HG02852 (cell line): ENCODE results near the gene HOXD10.

Source experiments
- ATAC-seq: cut with Tn5 transposase; IDR thresholded peaks from one replicate; pipeline ENCODE4 v1.9.1; 2021; ENCODE audit warnings: mild to moderate bottlenecking, moderate library complexity; ENCODE audit not compliant: unreplicated experiment

HOXD10 gene

DNA sequence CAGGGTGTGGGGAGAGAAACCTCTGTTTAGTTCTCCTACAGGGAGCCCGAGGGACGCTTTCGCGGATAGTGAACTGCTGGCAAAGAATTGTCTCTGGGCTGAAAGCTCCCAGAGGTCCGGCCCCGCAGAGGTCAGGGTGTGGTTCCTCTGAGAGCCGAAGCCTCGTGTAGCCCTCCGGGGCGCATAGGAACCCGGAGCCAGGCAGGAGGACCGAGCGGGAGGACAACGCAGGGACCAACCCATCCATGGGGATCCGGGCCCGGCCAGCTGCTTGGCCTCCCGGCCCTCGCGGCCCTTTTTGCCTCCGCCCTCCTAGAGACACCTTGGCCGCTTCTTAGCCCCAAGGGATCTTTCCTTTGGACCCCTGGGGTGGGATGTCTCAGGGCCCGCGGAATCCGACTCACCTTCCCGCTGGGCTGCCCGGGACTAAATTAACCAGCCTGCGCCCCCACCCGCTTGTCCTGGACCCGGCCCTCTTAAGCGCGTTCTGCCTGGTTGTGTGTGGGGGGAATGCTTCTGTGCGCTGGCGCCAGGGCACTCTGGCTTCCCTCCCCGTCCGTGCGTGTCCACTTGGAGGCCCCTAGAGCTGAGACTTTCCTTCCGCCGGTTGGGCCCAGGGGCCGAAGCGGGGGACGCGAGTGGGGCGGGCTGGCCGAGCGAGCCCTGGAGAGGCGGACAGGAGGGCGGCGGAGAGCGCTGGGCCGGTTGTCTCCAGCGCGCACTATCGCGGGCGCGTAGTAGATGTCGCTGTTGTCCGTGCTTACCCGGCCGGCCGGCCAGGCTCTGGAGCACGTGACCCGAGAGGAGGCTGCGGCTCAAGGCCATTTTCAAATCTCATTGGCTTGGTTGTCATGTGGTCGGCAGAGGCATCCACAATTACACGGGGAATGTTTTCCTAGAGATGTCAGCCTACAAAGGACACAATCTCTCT lies at the start of gene HOXD10:
HOXD10 (plus strand) TSS at position 896 of the 931 bp plus-strand sequence. CDS start 56 bp downstream, outside the sequence.
- no peak for ATAC-seq

- ATAC-seq: no peak
Observed at GRCh38 chr2:176067589-176068418, 48.8 kb upstream of the HOXD10 start.

DNA sequence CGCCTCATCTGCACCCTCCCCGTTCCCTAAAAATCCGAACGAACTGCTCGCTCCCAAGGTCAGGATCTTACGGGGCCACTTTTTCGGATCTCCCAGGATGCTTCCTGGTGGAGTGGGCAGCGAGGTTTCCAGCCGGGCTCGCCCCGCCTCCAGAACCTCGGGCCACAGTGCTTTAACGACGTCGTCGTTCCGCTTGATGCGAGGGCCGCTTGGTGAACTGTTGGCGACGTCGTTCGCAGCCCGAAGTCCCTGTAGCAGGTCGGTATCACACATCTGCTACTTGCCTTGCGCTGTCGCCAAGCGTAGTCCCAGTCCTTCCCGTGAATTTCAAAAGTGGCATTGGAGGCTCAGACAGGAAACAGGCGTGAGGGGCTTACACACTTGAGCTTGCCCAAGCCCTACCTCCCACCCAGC lies 48.2 kb upstream of the HOXD10 start:
- ATAC-seq: no peak

DNA sequence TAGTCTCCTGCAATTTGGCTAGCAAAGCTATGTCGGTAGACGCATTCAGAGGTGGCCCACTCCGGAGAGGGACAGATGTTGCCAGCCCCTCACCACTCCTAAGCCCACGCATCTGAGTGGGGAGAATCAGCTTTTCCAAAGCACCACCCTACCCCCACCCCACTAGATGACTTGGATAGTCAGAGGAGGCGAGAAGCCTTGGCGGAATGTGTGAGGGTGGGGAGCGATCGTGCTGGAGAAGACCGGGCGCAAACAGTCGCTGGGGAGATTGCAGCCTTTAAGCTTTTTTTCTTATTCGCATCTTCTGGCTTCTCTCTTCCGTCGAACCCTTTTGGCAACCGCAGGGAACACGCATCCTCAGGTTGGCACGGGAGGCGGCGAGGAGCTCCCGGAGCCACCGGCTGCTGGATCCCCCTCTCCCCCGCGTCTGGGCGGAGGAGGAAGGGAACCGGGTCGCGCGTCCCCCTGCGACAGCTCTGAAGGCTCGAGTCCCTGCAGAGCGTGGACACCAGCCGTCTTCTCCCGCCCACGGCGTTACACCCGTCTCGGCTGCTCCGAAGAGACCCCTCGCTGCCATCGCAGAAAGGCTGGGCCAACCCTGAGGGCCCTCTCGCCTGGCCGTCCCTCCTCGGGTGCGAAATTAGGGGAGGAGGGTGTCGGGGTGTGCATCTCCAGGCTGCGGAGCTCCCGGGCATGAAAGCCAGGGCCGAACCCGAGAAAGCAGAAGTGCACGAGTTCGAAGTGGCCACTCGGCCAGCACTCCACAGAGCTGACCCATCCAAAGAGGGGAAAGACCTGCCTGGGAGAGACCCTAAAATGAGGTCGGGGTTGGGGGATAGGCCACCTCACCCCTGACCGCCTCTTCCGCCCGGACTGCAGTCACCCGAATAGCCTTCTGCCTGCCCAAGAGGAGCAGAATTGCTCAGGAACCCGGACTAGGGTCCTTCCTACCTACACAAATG lies 45.0 kb upstream of the HOXD10 start:
- ATAC-seq: no peak

DNA sequence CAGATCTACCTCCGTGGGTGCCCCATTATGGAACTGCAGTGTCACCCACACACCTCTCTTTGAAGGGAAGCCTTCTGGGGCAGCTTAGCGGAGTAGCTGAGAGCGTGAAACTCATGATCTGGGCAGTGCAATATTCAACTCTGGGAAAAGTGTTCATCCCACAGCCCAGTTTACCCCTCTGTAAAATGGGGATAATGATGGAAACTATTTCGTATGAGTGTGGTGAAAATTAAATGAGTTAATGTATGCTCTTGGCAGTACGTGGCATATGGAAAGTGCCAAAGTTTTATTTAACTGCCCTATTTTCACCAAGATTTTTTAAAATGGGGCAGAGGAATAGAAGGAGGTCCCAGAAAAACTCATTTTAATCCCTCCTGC lies 44.3 kb upstream of the HOXD10 start:
- no peak for ATAC-seq

GRCh38 chr2:176072951-176073904 lies 43.4 kb upstream of the HOXD10 start:
- ATAC-seq: no peak

- ATAC-seq: no peak
Observed at GRCh38 chr2:176074919-176075425, 41.6 kb upstream of the HOXD10 start.

DNA sequence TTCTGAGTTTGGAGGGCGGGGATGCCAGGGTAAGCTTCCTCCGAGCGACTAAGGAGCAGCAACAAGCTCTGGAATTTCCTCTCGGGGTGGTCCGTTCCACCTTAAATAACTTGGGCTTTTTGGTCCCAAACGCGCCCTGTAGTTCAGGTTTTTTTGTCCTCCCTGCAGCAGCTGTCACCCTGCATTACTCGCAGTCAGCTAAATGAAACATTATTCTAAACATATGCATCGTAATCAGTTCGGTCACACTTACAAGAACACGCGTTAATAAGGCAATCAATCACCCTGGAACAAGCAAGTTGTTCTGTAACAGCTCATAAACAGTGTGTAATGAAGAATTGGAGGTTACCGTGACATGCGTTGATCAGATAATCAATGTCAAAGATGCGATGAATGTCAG lies 41.1 kb upstream of the HOXD10 start:
- no peak for ATAC-seq

DNA sequence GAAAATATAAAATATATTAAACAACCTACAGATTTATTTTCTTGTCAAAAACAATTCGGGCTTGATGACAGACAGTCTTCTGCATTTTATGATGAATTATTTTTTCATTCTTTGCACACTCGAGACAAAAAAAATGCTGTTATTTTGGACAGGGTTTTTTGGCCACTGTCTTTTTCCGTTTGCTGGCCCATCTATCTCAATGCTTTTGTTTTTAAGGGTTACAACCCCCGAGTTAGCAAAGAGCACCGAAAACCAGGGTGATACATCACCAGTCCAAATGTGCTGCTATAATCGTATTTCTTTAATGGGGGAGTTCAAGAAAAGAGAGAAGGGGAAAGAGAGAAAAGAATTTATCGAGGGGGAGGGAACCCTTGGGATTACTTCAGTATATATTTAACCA lies 40.5 kb upstream of the HOXD10 start:
- ATAC-seq: no peak

- no peak for ATAC-seq
Observed at GRCh38 chr2:176076796-176077195, 39.8 kb upstream of the HOXD10 start.

GRCh38 chr2:176078541-176079284 lies 37.9 kb upstream of the HOXD10 start:
- ATAC-seq: no peak

- ATAC-seq: no peak
Observed at GRCh38 chr2:176079285-176079830, 37.2 kb upstream of the HOXD10 start.

DNA sequence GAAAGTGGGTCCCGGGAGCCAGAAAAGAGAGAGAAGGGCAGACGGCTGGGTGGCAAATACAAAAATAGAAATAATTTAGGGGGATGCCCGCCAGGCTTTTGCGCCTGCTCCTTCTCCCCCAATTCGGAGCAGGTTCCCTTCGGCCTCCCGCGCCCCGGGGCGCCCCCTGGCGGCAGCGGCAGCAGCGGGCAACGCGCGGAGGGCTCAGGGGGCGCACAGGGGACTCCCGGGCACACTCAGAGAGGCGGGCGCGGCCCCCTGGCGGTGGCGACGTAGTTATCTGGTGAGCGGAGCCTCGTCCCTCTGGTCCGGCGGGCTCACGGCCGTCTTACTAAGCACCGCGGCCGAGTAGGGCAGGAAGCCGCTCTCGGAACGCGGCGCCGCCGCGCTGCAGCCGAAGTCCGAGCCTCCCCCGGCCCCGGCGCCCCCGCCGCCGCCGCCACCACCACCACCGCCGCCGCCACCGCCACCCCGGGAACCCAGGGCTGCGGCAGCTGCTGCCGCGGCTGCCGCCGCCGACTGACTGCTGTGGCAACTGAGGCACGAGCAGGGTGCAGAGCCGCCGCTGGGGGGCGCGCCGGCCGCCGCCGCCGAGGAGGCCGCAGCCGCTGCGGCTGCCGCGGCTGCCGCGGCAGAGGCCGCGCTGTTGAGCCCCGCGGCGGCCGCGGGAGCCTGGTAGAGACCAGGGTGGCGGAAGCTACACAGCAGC lies 36.6 kb upstream of the HOXD10 start:
- ATAC-seq: no peak

GRCh38 chr2:176080540-176081375 lies 35.8 kb upstream of the HOXD10 start:
- ATAC-seq: no peak

DNA sequence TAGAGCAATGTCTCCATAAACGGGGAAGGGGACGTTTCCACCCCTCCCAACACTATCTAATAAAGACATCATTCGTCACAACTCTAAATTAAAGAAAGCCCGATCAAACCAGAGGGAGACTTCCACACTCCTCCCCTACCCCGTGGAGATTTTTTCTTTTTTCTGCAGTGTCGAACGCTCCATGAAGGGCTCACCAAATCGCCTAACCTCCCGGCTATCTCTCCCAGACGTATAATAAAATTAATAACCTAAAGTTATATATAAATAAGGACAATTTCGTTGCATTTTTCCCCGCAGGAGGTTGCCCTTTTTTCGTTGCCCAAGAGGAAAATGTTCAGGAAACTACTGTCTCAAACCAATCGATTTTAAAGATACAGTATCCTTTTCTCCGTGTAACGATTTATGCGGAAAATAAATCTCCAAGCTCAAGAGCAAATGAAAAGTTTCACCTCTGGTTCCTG lies 35.2 kb upstream of the HOXD10 start:
- no peak for ATAC-seq

DNA sequence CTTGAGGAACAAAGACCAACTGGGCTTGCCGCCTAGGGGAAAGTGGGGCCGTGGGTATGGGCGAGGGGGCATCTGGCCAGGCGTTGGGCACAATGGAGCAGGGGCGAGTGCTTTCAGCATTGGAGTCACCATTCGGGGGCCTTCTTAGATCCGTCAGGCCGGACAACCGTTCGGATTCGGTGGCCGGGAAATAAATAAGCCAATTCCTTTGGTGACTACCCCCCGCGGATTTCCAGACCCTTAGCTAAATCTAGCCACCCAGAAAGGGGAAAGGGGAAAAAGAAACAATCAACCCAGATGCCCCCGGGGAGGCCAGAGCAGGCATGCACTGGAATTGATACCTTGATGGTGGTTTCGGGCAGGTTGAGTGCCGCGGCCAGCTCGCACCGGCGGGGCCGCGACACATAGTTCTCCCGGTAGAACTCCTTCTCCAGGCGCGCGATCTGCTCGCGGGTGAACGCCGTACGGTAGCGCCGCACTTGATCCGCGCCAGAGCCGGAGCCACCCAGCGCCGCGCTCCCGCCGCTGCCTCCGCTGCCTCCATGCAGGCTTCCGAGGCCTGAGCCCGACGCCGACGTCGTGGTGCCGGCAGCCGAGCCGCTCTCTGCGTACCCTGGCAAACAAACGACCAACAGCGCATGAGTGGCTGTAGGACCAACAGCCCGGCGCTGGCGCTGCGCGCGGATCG lies 34.6 kb upstream of the HOXD10 start:
- no peak for ATAC-seq
